Activated CD8-positive, alpha-beta T cell treated with anti-CD3 and anti-CD28 coated beads, Interleukin-2, amount 10 ng/mL, durations not matched to agents 7 days and 5 days (primary cell): Measurements from ENCODE around the gene KRTAP10-1. TPM values are rescaled to one million over a fixed set of nuclear protein-coding genes. Genes with fewer than 3 reads are reported as not detected.

Experiments used
- ATAC-seq: fragments of 150-1000 bp; cut with Tn5 transposase; one replicate; pipeline ENCODE4 v1.10.0; 2021; ENCODE audit warnings: moderate library complexity
- CTCF ChIA-PET: fragments of 350-600 bp; sonication (Branson Sonifier 250); formaldehyde crosslinking; loops from one replicate; lab custom pipeline; 2021; ENCODE audit warnings: antibody characterized with exemption; lab: Charles Lee
- POLR2A ChIA-PET: fragments of 350-600 bp; sonication (Branson Sonifier 250); formaldehyde crosslinking; loops from one replicate; lab custom pipeline; 2021; ENCODE audit warnings: antibody characterized with exemption; lab: Charles Lee
- DNase-seq: peaks from one replicate; pipeline ENCODE4 v3.0.0-alpha.2; 2020
- H3K27ac Mint-ChIP-seq: one replicate; pipeline ENCODE4 v1.8.0; 2021; ENCODE audit warnings: mild to moderate bottlenecking, mixed read lengths
- H3K27me3 Mint-ChIP-seq: one replicate; pipeline ENCODE4 v1.8.0; 2021; ENCODE audit warnings: low read depth, mixed read lengths
- H3K36me3 Mint-ChIP-seq: one replicate; pipeline ENCODE4 v1.8.0; 2021; ENCODE audit warnings: low read depth, mixed read lengths
- H3K4me1 Mint-ChIP-seq: one replicate; pipeline ENCODE4 v1.8.0; 2021; ENCODE audit warnings: low read depth, mixed read lengths
- H3K4me3 Mint-ChIP-seq: one replicate; pipeline ENCODE4 v1.8.0; 2021; ENCODE audit warnings: mild to moderate bottlenecking, mixed read lengths
- H3K9me3 Mint-ChIP-seq: one replicate; pipeline ENCODE4 v1.8.0; 2022; ENCODE audit warnings: mixed read lengths; ENCODE audit not compliant: insufficient read depth
- total RNA-seq, 2 experiments: library from RNA; stranded (reverse); gene quantifications; one replicate each; pipeline ENCODE4 v1.2.3, GENCODE V29; 2021

KRTAP10-1 gene
- total RNA-seq, 2 experiments from 2014 or later: not detected

- ATAC-seq: no peak
- peaks cover 20% of the 10 kb centered on the region for H3K9me3 Mint-ChIP-seq
- H3K4me3 Mint-ChIP-seq: no peak overlapping the region
- CTCF ChIA-PET: interaction anchor here (1.0 to 1.3 kb wide), 3 partner anchors 8 to 187 kb away, joined by 3 to 4 read pairs (median 3); no protein-coding TSS in a partner anchor
- DNase-seq: no peak
- peaks cover 16% of the 10 kb centered on the region for H3K36me3 Mint-ChIP-seq
- POLR2A ChIA-PET: no interaction called here
- H3K4me1 Mint-ChIP-seq: peaks cover 16% of the 10 kb centered on the region
- peaks cover 11% of the 10 kb centered on the region for H3K27me3 Mint-ChIP-seq
- no peak overlapping the region for H3K27ac Mint-ChIP-seq
These were observed 50.0 kb downstream of the KRTAP10-1 start for GRCh38 chr21:44489962-44490361.

Other genes with a start within 250 kb of the KRTAP10-1 start
- gene PFKL, start 240.1 kb downstream of the KRTAP10-1 start, total RNA-seq: 100 to 1,000 TPM; 191 to 199 TPM
- 10 to 100 TPM; 16.8 to 17.4 TPM for gene CFAP410, start 200.8 kb downstream of the KRTAP10-1 start, total RNA-seq
- 10 to 100 TPM; 35.6 to 40.9 TPM for gene TRPM2, start 186.6 kb downstream of the KRTAP10-1 start, total RNA-seq
- gene LRRC3, start 84.7 kb downstream of the KRTAP10-1 start, total RNA-seq: 1 to 10 TPM; 3.2 to 3.4 TPM
- gene KRTAP10-2, start 11.3 kb upstream of the KRTAP10-1 start, total RNA-seq: not detected
- gene KRTAP10-3, start 18.6 kb upstream of the KRTAP10-1 start, total RNA-seq: not detected
- not detected for gene KRTAP10-4, start 33.5 kb upstream of the KRTAP10-1 start, total RNA-seq
- gene KRTAP10-5, start 40.4 kb upstream of the KRTAP10-1 start, total RNA-seq: not detected
- not detected for gene KRTAP10-6, start 52.3 kb upstream of the KRTAP10-1 start, total RNA-seq
- not detected for gene KRTAP10-7, start 60.4 kb upstream of the KRTAP10-1 start, total RNA-seq
- not detected for gene KRTAP10-8, start 71.9 kb upstream of the KRTAP10-1 start, total RNA-seq
- gene KRTAP10-9, start 86.9 kb upstream of the KRTAP10-1 start, total RNA-seq: not detected
- not detected for gene KRTAP10-10, start 97.2 kb upstream of the KRTAP10-1 start, total RNA-seq
- not detected for gene KRTAP10-11, start 106.2 kb upstream of the KRTAP10-1 start, total RNA-seq
- not detected for gene KRTAP12-4, start 114.5 kb upstream of the KRTAP10-1 start, total RNA-seq
- gene KRTAP12-3, start 117.7 kb upstream of the KRTAP10-1 start, total RNA-seq: not detected
- gene KRTAP12-2, start 126.7 kb upstream of the KRTAP10-1 start, total RNA-seq: not detected
- not detected for gene KRTAP12-1, start 142.0 kb upstream of the KRTAP10-1 start, total RNA-seq
- gene KRTAP10-12, start 157.0 kb upstream of the KRTAP10-1 start, total RNA-seq: not detected
- gene TSPEAR, start 171.4 kb upstream of the KRTAP10-1 start, total RNA-seq: not detected